Mammary epithelial cell (primary cell): ENCODE measurements around the gene MYO1H.

Experiments
- CTCF ChIP-seq, 2 donors: IDR thresholded peaks in 1 of 2; conservative IDR thresholded peaks in 1 of 2; 2 replicates each; pipeline ENCODE4 v1.5.1; 2011 to 2012; ENCODE audit warnings: inconsistent platforms in 2 of 2, low read length in 2 of 2, mild to moderate bottlenecking in 2 of 2, control low read depth in 1 of 2, low read depth in 1 of 2; ENCODE audit not compliant: insufficient read depth in 1 of 2; ENCODE audit errors: extremely low read depth in 1 of 2
- EZH2 ChIP-seq: IDR thresholded peaks from 2 replicates; pipeline ENCODE4 v1.6.1; 2012; ENCODE audit warnings: low read length, inconsistent platforms, borderline replicate concordance

- no peak for TF ChIP-seq CTCF (conservative IDR thresholded peaks at IDR 0.05 in 1 of 2, IDR thresholded peaks at IDR 0.05 in 1 of 2; ENCODE audit: extremely low read depth in 1 of 2, insufficient read depth in 1 of 2, low read depth in 1 of 2, low read length in 2 of 2)
- no peak for TF ChIP-seq EZH2
Observed at GRCh38 chr12:109452489-109452888, 104.8 kb downstream of the MYO1H start.
